Epidermal melanocyte (primary cell): ENCODE data around the gene BTBD2.

Experiments
- DNase-seq: peaks from one replicate; pipeline ENCODE4 v3.0.0; 2011; ENCODE audit warnings: low spot score; ENCODE audit not compliant: insufficient read length

The BTBD2 gene

GRCh38 chr19:2015608-2015950, at the start of gene BTBD2:
TSS of gene BTBD2 (minus strand) at chr19:2015714. CDS start at chr19:2015703, 11 bp downstream.
- DNase-seq, result peak; percentile 36

GRCh38 chr19:2064788-2065524, 49.4 kb upstream of the BTBD2 start:
- DNase-seq, result no peak

- DNase-seq, result no peak
Measured at GRCh38 chr19:2064395-2064787, 48.9 kb upstream of the BTBD2 start.

- no peak for DNase-seq
Measured at GRCh38 chr19:2063824-2064223, 48.3 kb upstream of the BTBD2 start.

- DNase-seq, result no peak
Measured at GRCh38 chr19:2062770-2063169, 47.3 kb upstream of the BTBD2 start.

GRCh38 chr19:2062389-2062729, 46.8 kb upstream of the BTBD2 start:
- DNase-seq, result no peak

- DNase-seq, result peak; percentile 92
Measured at GRCh38 chr19:2061495-2062388, 46.2 kb upstream of the BTBD2 start.

- DNase-seq, result peak; percentile 64
Measured at GRCh38 chr19:2060884-2061494, 45.5 kb upstream of the BTBD2 start.

GRCh38 chr19:2059422-2060201, 44.1 kb upstream of the BTBD2 start:
- no peak for DNase-seq

- DNase-seq, result no peak
Measured at GRCh38 chr19:2058570-2059421, 43.3 kb upstream of the BTBD2 start.

GRCh38 chr19:2057484-2058469, 42.3 kb upstream of the BTBD2 start:
- no peak for DNase-seq

GRCh38 chr19:2056837-2057192, 41.3 kb upstream of the BTBD2 start:
- no peak for DNase-seq

GRCh38 chr19:2055931-2056836, 40.7 kb upstream of the BTBD2 start:
- DNase-seq, result no peak

- DNase-seq, result no peak
Measured at GRCh38 chr19:2054763-2055162, 39.2 kb upstream of the BTBD2 start.

GRCh38 chr19:2053601-2054389, 38.3 kb upstream of the BTBD2 start:
- DNase-seq, result no peak

GRCh38 chr19:2051773-2052704, 36.5 kb upstream of the BTBD2 start:
- no peak for DNase-seq
